Activated CD4-positive, alpha-beta T cell treated with anti-CD3 and anti-CD28 coated beads, Interleukin-2, amount 10 ng/mL, durations not matched to agents 7 days and 5 days (primary cell): Measurements from ENCODE around the gene NGDN. TPM values are rescaled to one million over a fixed set of nuclear protein-coding genes. Genes with fewer than 3 reads are reported as not detected.

Source experiments
- CTCF ChIA-PET: fragments of 350-600 bp; sonication (Branson Sonifier 250); formaldehyde crosslinking; loops from one replicate; lab custom pipeline; 2021; ENCODE audit warnings: antibody characterized with exemption; lab: Charles Lee
- POLR2A ChIA-PET: fragments of 350-600 bp; sonication (Branson Sonifier 250); formaldehyde crosslinking; loops from one replicate; lab custom pipeline; 2021; ENCODE audit warnings: antibody characterized with exemption; lab: Charles Lee
- DNase-seq: peaks from one replicate; pipeline ENCODE4 v3.0.0-alpha.2; 2020
- H3K27ac Mint-ChIP-seq: one replicate; pipeline ENCODE4 v1.8.0; 2021; ENCODE audit warnings: mild to moderate bottlenecking, moderate library complexity, mixed read lengths
- H3K27me3 Mint-ChIP-seq: one replicate; pipeline ENCODE4 v1.8.0; 2021; ENCODE audit warnings: mixed read lengths
- H3K36me3 Mint-ChIP-seq: one replicate; pipeline ENCODE4 v1.8.0; 2021; ENCODE audit warnings: low read depth, mixed read lengths
- H3K4me1 Mint-ChIP-seq: one replicate; pipeline ENCODE4 v1.8.0; 2021; ENCODE audit warnings: mixed read lengths
- H3K4me3 Mint-ChIP-seq: one replicate; pipeline ENCODE4 v1.8.0; 2021; ENCODE audit warnings: mild to moderate bottlenecking, moderate library complexity, mixed read lengths
- H3K9me3 Mint-ChIP-seq: one replicate; pipeline ENCODE4 v1.8.0; 2021; ENCODE audit warnings: mixed read lengths
- total RNA-seq, 2 experiments: library from RNA; stranded (reverse); gene quantifications; one replicate each; pipeline ENCODE4 v1.2.3, GENCODE V29; 2021

The NGDN gene
- total RNA-seq, 2 experiments from 2014 or later, result 46.4 to 47.3 TPM

DNA sequence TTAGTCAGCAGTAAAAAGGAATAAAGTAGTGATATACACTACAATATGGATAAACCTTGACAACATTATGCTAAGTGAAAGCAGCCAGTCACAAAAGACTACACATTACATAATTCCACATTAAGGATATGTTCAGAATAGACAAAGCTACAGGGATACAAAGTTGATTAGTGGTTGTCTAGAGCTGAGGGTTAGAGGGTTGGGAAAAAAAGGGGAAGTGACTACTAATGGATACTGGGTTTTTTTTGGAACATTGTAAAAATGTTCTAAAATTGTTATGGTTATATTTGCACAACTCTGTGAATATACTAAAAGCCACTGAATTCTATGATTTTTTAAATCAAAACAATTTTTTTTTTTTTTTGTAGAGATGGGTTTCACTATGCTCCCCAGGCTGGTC lies 4.8 kb upstream of the NGDN start:
- Mint-ChIP-seq H3K36me3 (no peaks in the 10 kb centered on the region), H3K27ac (no peak overlapping the region), H3K27me3 (peaks cover 9% of the 10 kb centered on the region), H3K9me3 (no peaks in the 10 kb centered on the region), H3K4me3 (no peak overlapping the region), H3K4me1 (no peaks in the 10 kb centered on the region)
- ChIA-PET CTCF (interaction anchor here (1.1 kb wide), 1 partner anchor 88 kb away, joined by 3 read pairs; no protein-coding TSS in a partner anchor), POLR2A (no interaction called here)
- no peak for DNase-seq

DNA sequence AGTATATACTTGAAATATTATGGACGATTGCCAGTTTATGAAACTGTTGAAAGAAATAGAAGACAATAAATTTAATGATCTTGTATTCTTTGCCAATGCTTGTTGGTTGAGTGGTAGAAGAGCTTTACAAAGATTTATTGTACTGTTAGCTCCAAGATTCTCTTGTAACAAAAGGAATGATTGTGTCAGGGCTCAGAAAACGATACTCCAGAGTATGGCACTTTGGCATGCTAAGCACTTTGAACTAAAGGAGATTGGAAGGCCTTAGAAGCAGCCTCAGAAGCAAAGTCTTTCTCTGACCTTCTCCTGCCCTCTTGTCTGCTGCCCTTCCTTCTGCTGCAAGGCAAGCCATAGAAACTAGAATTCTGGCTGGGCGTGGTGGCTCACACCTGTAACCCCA lies 4.2 kb upstream of the NGDN start:
- Mint-ChIP-seq H3K9me3 (no peaks in the 10 kb centered on the region), H3K27ac (no peak overlapping the region), H3K4me1 (peaks cover 1% of the 10 kb centered on the region), H3K4me3 (no peak overlapping the region), H3K36me3 (no peaks in the 10 kb centered on the region), H3K27me3 (peaks cover 6% of the 10 kb centered on the region)
- ChIA-PET CTCF (interaction anchor here (0.7 to 1.1 kb wide), 2 partner anchors 56 to 87 kb away, joined by 3 read pairs; no protein-coding TSS in a partner anchor), POLR2A (no interaction called here)
- DNase-seq, result no peak

DNA sequence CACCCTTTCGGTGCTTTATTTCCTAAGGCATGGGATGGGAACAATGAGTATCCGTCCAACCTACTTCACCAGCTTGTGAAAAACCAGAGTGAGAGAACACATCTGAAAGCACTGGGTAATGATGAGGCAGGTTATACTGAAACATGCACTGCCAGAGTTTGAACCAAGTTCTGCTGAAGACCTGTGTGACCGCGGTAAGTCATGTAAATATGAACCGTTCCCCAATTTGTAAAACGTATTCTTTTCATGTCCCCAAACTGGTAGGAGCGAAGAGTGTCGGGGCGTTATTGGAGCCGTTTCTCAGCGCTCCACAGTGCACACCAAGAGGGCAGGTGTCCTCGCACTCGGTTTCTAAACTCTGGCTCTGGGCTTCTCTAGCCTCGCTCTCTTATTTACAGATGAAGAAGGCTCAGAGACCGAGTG lies 788 bp upstream of the NGDN start:
- CTCF ChIA-PET, result interaction anchor here (0.8 to 1.3 kb wide), 4 partner anchors 10 to 91 kb away, joined by 3 to 5 read pairs (median 4); no protein-coding TSS in a partner anchor
- H3K27me3 Mint-ChIP-seq, result no peaks in the 10 kb centered on the region
- POLR2A ChIA-PET, result interaction anchor here (1.0 kb wide), 1 partner anchor 148 kb away, joined by 3 read pairs; the partner anchor contains the start of gene PABPN1

DNA sequence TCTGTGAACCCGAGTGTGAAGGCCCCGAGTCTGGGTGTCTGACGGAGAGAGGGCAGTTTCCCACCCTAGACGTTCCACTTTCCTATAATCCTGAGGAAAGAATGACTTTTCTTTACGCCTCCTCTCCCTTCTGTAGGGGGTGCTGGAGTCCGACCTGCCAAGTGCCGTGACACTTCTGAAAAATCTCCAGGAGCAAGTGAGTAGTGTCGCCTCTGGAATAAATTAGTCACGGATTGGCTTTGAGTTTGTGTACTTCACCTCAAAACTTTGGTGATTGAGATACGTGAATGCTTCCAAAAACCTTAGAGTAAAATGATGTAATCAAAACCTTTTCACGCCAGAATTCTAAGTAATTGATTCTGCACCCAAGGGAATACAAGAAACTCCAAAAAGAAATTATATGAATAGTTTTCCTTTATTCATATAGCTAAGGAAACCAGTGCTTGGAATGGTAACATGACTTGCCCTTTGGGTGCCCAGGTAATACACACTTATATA lies 452 bp downstream of the NGDN start:
- Mint-ChIP-seq H3K4me1 (peaks cover 12% of the 10 kb centered on the region), H3K27ac (no peak overlapping the region), H3K9me3 (no peaks in the 10 kb centered on the region), H3K4me3 (no peak overlapping the region), H3K27me3 (no peaks in the 10 kb centered on the region), H3K36me3 (peaks cover 17% of the 10 kb centered on the region)
- no peak for DNase-seq
- ChIA-PET POLR2A (no interaction called here), CTCF (interaction anchor here (1.2 to 1.3 kb wide), 2 partner anchors 9 to 11 kb away, joined by 3 to 4 read pairs; no protein-coding TSS in a partner anchor)

More for the DNA sequence above, 788 bp upstream of the NGDN start:
- H3K4me3 Mint-ChIP-seq, result no peak overlapping the region
- peaks cover 11% of the 10 kb centered on the region for H3K36me3 Mint-ChIP-seq
- peaks cover 12% of the 10 kb centered on the region for H3K4me1 Mint-ChIP-seq
- no peak overlapping the region for H3K27ac Mint-ChIP-seq
- no peak for DNase-seq
- H3K9me3 Mint-ChIP-seq, result no peaks in the 10 kb centered on the region

DNA sequence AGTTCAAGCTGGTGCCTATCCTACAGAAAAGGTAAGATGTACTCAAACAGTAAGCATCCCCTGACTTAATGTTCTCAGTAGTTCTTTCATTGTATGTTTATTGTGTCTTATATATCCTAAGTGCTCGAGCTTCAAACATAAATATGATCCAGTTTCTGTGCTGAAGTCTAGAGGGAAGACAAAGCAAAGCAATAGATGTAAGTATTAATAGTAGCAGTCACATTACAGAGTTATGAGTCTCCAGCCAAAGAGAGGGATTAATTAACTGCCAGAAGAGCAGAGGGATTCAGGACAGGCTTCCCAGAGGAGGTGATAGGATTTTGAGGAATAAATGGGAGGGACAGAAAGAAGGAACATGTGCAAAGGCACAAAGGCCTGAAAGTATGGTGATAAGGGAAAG lies 1.4 kb downstream of the NGDN start:
- Mint-ChIP-seq H3K36me3 (peaks cover 22% of the 10 kb centered on the region), H3K4me1 (peaks cover 12% of the 10 kb centered on the region), H3K27ac (peak overlapping the region; percentile 58), H3K9me3 (no peaks in the 10 kb centered on the region), H3K27me3 (no peaks in the 10 kb centered on the region), H3K4me3 (no peak overlapping the region)
- no peak for DNase-seq
- ChIA-PET CTCF (no interaction called here), POLR2A (no interaction called here)

DNA sequence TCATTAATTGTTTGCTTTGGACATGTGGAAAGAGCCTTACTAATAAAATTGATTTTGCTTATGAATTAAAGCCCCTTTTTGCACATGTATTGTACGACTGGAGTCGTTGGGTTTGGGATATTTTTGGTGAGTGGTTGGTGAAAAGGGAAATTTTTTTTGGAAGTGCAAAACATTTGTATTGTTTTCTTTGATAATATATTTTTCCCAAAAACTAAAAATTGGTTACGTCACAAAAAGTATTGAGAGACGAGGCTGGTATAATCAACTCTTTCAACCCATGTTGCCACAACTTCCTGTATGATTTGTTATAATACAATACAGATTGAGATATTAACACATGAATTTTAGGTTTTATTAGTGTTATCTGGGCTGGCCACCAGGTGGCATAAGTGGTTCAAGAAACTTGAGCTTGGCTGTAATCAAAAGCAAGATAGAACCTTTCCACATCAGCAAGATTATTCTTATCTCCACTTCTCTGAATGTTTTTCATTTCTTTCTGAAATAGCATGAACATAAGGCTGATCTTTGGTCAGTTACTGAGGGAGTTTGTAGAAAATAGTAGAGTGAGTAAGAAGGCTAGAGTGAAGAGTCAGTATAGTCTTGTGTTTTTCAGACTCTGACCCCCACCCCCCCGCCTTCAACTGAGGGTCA lies 8.7 kb downstream of the NGDN start:
- H3K27me3 Mint-ChIP-seq, result no peaks in the 10 kb centered on the region
- DNase-seq, result peak; percentile 79
- H3K36me3 Mint-ChIP-seq, result peaks cover 33% of the 10 kb centered on the region
- POLR2A ChIA-PET, result interaction anchor here (0.6 to 0.7 kb wide), 2 partner anchors 71 to 81 kb away, joined by 3 to 4 read pairs; no protein-coding TSS in a partner anchor
- no peak overlapping the region for H3K4me3 Mint-ChIP-seq
- H3K27ac Mint-ChIP-seq, result no peak overlapping the region
- H3K4me1 Mint-ChIP-seq, result peaks cover 5% of the 10 kb centered on the region
- CTCF ChIA-PET, result interaction anchor here (0.6 to 7.5 kb wide), 16 partner anchors 9 to 286 kb away, joined by 3 to 96 read pairs (median 3); partner anchors contain the start of genes AP1G2 and NGDN
- no peaks in the 10 kb centered on the region for H3K9me3 Mint-ChIP-seq

DNA sequence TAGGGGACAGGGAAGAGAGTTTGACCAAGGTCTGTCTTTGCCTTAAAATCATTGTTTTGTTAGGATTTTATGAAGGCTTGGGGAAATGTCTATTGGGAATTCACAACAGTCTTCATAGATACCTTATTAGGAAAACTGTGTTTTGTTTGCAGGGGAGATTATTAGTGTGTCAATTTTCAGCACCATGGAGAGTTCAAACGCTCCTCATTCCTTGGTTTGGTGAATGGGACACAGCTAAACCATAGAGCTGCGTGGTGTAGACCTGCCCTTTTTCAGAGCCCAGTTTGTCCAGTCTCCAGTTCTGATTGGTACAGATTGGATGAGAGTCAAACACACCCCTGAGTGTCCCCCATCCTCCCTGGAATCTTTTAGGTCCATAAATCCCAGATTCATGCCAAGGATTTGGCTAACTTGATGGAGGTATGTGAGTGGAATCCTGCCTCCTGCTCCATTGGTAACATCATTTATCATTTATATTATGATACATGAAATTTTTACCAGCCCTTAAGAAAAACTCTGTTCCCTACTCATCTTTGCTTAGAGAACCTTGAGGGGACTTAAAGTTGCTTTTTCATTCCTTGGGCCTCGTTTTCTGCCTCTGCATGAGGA lies 12.0 kb downstream of the NGDN start:
- peaks cover 20% of the 10 kb centered on the region for H3K36me3 Mint-ChIP-seq

DNA sequence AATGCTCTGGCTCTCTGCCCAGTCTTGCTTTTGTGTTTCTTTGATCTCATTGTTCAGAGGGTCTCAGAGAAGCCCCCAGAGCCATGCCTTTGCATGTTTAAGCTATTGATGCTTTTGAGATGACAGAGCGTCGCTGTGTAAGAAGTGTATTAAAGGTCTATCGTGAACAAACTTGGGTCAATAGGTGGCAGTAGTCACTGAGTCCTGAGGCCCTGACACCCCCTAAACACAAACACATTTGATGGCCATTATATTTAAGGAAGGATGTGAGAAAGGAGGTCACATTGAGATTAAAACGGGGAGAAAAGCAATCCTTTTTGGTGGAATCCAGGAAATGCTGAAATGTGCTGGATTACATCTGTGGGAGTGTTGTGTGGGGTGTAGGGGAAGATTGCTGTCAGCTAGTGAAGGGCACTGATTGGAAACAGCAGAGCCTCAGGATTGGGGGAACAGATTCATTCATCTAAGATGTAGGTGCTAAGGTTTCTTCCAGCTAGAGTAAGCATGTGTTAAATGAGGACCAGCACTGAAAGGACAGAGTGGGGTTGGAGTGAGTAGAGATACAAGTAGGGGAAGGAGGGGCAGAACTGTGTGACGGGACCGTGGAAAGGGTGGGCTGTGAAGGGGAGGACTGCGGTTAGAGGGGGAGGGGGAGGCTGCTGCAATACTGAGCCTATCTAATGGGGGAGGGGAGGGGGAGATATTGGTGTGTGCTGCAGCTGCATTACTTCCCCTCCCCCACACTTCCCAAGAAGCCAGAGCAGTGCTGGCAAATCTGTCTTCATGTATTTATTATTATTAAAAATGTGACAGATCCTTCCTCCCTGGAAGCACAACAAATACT lies 12.7 kb downstream of the NGDN start:
- POLR2A ChIA-PET, result no interaction called here
- no peak for DNase-seq
- Mint-ChIP-seq H3K4me3 (no peak overlapping the region), H3K9me3 (no peaks in the 10 kb centered on the region), H3K27ac (no peak overlapping the region), H3K36me3 (peaks cover 16% of the 10 kb centered on the region), H3K4me1 (peaks cover 5% of the 10 kb centered on the region), H3K27me3 (no peaks in the 10 kb centered on the region)
- CTCF ChIA-PET, result interaction anchor here (1.1 kb wide), 1 partner anchor 148 kb away, joined by 4 read pairs; no protein-coding TSS in a partner anchor

More for the DNA sequence above, 12.0 kb downstream of the NGDN start:
- H3K4me3 Mint-ChIP-seq, result no peak overlapping the region
- CTCF ChIA-PET, result interaction anchor here (0.9 to 7.5 kb wide), 2 partner anchors 11 to 79 kb away, joined by 3 to 96 read pairs; partner anchors contain the start of gene NGDN
- DNase-seq, result no peak
- no peaks in the 10 kb centered on the region for H3K27me3 Mint-ChIP-seq
- POLR2A ChIA-PET, result no interaction called here
- H3K9me3 Mint-ChIP-seq, result no peaks in the 10 kb centered on the region
- H3K27ac Mint-ChIP-seq, result no peak overlapping the region
- peaks cover 5% of the 10 kb centered on the region for H3K4me1 Mint-ChIP-seq

DNA sequence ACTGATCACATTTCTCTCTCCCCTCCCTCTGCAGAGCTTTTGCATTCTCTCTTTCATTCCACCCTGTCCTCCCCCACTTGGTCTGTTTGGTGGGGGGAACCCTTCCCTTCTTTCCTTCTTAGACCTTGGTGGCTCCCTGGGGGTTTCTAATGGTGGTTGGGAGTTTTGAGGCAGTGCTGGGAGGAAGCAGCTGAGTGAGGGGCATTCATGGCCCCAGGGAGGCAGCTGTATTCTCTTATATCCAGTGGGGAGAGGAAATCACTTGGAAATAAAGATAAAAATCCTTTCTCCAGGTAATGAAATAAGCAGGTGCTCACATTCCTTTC lies 13.3 kb downstream of the NGDN start:
- ChIA-PET POLR2A (no interaction called here), CTCF (interaction anchor here (1.1 kb wide), 1 partner anchor 147 kb away, joined by 4 read pairs; no protein-coding TSS in a partner anchor)
- Mint-ChIP-seq H3K27ac (no peak overlapping the region), H3K27me3 (no peaks in the 10 kb centered on the region), H3K9me3 (no peaks in the 10 kb centered on the region), H3K4me3 (no peak overlapping the region), H3K4me1 (peaks cover 4% of the 10 kb centered on the region), H3K36me3 (peaks cover 10% of the 10 kb centered on the region)
- no peak for DNase-seq

DNA sequence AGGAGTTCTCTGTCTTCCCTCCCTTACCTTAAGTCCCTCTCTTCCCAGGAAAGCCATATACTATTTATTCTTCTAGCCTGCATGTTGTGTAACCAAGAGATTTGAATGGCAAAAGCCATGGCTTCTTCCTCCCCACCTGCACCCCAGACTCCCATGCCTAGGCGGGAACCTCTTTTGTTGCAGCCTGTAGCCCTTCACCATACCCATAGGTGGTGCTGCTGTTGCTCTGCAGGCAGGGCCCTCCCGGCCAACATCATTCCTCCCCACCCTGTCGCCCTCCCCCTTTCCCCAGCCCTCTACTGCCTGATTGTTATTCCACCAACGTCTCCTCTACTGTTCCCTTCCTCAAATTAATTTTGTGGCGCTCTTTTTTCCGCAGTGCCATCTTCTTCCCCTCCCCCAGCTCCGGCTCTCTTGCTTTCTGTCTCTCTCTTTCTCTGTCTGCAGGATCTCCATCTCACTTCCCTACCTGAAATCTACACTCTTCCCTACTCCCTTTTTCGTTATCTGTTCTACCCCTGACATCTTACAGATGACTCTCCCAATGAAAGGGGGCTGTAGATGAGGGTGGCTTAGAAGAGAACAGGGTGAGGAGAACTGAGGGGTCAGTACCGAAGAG lies 13.8 kb downstream of the NGDN start:
- POLR2A ChIA-PET, result no interaction called here
- Mint-ChIP-seq H3K4me3 (no peak overlapping the region), H3K27me3 (no peaks in the 10 kb centered on the region), H3K9me3 (no peaks in the 10 kb centered on the region), H3K36me3 (peaks cover 7% of the 10 kb centered on the region), H3K27ac (no peak overlapping the region), H3K4me1 (peaks cover 1% of the 10 kb centered on the region)
- CTCF ChIA-PET, result interaction anchor here (1.2 to 1.6 kb wide), 2 partner anchors 8 to 75 kb away, joined by 3 to 5 read pairs; no protein-coding TSS in a partner anchor
- peak; percentile 20 for DNase-seq

DNA sequence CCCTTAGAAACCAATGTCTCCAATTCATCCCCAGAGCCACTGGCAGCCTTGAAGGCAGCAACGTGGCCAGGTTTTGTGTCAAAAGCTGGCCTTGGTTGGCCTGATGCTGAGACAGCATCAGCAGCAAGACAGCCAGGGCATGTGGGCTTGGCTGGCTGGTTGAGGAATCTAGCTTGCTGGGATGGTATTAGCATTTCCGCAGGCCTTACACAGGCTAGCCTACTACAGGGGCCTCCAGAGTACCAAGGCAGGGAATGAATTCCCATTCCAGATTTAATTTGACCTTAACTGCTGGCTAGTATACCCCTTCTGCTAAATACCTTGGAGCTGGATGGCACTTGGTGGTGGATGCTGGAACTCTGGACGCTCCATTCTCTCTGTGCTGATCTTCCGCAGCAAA lies 15.8 kb downstream of the NGDN start:
- Mint-ChIP-seq H3K9me3 (no peaks in the 10 kb centered on the region), H3K36me3 (no peaks in the 10 kb centered on the region), H3K4me1 (no peaks in the 10 kb centered on the region), H3K27ac (no peak overlapping the region), H3K4me3 (no peak overlapping the region), H3K27me3 (no peaks in the 10 kb centered on the region)
- CTCF ChIA-PET, result interaction anchor here (0.6 to 1.8 kb wide), 2 partner anchors 10 to 330 kb away, joined by 3 read pairs; no protein-coding TSS in a partner anchor
- POLR2A ChIA-PET, result no interaction called here
- no peak for DNase-seq

DNA sequence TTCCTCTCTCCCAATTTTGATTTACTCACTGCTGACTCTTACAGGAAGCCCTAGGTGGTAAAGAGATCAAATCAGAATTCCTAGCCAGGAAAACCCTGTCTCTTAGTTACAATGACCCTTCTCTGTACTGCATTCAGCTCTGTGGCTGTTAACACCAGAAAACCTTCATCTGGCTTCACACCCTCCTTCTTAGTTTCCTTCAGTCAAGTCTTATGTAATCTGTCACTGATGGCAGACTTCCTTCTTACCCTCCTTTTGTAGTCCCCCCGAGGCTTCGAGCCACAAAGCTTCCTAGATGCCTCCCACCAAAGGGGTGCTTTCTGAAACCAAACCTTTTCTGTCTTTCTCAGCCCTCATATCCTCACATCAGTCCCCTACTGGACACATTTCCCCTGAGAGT lies 16.5 kb downstream of the NGDN start:
- H3K9me3 Mint-ChIP-seq, result no peaks in the 10 kb centered on the region
- H3K4me1 Mint-ChIP-seq, result no peaks in the 10 kb centered on the region
- H3K27me3 Mint-ChIP-seq, result no peaks in the 10 kb centered on the region
- POLR2A ChIA-PET, result no interaction called here
- H3K27ac Mint-ChIP-seq, result no peak overlapping the region
- no peak for DNase-seq
- H3K4me3 Mint-ChIP-seq, result no peak overlapping the region
- no peaks in the 10 kb centered on the region for H3K36me3 Mint-ChIP-seq
- CTCF ChIA-PET, result interaction anchor here (1.8 kb wide), 1 partner anchor 10 kb away, joined by 3 read pairs; no protein-coding TSS in a partner anchor
